DOHH2 (cell line): Measurements from ENCODE around the gene FOXP4.

Experiments used
- EZH2phosphoT487 ChIP-seq: fragments of 200-600 bp; sonication (generic); IDR thresholded peaks from 2 replicates; pipeline ENCODE4 v1.6.1; 2017; ENCODE audit warnings: borderline replicate concordance, mild to moderate bottlenecking, antibody characterized with exemption, low read length, moderate library complexity, mixed read lengths
- TF ChIP-seq, protein P1 (sequence below): fragments of 200-600 bp; sonication (generic); IDR thresholded peaks from one replicate; pipeline ENCODE4 v1.5.1; 2014; ENCODE audit warnings: antibody characterized with exemption, mild to moderate bottlenecking, low read depth, low read length; ENCODE audit not compliant: poor library complexity, severe bottlenecking

DNA sequence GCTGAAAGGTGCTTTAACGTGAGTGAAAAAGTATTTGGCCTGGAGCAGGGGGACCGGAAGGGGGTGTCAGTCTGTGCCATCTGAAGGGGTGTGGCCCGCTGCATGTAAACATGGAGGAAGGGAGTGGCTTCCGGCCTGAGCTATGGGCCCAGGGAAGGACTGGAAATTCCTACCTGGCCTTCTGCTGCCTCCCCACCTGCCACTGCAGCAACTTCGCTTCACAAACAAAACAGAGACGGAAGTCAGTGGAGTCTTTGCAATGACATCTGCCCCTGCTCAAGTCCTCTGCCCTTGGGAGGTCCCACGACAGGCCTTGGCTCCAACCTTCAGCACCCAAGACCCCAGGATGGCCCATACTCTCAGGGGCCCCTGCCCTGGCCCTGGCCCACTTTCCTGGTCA, 28.1 kb upstream of the FOXP4 start:
- TF ChIP-seq, protein P1, sequence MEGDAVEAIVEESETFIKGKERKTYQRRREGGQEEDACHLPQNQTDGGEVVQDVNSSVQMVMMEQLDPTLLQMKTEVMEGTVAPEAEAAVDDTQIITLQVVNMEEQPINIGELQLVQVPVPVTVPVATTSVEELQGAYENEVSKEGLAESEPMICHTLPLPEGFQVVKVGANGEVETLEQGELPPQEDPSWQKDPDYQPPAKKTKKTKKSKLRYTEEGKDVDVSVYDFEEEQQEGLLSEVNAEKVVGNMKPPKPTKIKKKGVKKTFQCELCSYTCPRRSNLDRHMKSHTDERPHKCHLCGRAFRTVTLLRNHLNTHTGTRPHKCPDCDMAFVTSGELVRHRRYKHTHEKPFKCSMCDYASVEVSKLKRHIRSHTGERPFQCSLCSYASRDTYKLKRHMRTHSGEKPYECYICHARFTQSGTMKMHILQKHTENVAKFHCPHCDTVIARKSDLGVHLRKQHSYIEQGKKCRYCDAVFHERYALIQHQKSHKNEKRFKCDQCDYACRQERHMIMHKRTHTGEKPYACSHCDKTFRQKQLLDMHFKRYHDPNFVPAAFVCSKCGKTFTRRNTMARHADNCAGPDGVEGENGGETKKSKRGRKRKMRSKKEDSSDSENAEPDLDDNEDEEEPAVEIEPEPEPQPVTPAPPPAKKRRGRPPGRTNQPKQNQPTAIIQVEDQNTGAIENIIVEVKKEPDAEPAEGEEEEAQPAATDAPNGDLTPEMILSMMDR, result no peak
- TF ChIP-seq EZH2phosphoT487, result no peak
